ENCODE results near the gene SEMA3E.

Gene SEMA3E

DNA sequence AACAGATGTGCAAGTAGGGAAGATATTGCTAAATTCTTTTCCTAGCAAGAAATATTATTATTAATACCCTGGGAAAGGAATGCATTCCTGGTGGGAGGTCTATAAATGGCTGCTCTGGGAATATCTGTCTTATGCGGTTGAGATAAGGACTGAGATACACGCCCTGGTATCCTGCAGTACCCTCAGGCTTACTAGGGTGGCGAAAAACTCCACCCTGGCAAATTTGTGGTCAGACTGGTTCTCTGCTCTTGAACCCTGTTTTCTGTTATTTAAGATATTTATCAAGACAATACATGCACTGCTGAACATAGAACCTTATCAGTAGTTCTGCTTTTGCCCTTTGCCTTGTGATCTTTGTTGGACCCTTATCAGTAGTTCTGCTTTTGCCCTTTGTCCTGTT is 96.4 kb downstream of the SEMA3E start:
- DNase-seq, result peak; percentile 42

DNA sequence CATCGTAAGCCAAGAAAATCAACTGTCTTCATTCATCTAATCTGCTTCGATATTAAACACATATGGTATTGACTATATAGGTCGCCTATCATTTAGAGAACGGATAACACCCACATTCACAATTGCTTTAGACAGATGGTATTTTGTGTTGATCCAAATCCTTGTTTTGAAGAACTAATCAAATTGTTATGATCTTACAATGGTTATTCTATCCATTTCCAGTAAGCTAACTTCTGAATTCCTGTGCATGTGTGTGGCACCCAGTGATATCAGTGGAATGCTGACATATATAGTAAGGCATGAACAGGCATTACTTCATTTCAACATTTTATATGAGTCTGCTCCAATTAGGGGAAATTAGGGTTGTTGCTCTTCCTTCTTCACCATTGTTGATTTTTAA is 98.8 kb downstream of the SEMA3E start:
- peak; percentile 85 for DNase-seq

DNA sequence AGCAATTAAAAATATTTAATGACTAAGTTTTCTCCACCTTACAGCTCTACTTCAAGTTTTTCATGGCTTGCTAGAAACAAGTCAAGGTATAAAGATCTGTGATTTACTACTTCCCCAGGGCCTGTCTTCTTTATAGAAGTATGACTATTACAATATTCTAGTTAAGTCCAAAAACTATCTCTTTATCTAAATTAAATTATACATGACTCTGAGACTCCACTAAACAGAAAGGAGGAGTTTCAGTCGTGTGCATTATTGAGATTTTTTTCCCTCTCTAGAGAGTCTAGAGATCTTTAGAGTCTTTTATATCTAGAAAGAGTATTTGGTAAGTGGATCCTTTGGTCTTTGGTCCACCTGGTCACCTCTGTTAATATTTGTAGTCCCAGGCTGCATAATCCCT is 100.7 kb downstream of the SEMA3E start:
- DNase-seq, result no peak

DNA sequence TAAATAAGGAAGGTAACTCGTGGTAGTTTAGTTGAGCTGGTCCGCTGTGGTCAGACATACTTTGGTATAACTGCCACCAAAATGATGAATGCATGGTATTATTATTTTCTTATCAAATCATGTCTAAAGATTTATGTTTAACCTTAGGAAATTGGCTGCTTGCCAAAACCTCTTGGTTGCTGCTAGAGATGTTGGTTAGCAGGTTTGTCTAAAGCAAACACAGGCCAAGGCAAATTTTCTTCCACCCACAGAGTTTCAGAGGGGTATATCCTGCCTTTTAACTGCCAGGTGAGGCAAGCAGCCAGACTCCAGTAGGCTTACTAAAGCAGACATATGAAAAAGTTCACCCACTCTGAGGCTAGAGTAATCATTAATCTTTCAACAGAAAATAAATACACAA is 101.4 kb downstream of the SEMA3E start:
- peak; percentile 34 for DNase-seq

DNA sequence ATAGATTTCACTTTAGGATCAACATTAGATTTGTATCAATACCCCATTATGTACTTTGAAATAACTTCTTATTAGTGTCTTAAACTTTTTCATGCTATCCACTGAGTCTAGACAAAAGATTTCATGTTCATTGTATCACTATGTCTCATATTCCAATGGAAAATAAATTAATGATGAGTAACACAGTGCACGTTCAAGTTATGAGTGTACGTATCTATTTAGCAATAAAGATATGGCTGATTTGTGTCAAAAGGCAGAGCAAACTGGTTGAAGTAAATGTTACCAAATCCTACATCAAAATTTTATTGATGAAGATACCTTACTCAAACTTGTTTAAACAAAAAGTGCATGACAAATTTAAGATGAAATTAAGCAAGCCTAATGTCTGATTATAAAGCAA is 102.4 kb downstream of the SEMA3E start:
- DNase-seq, result peak; percentile 55

DNA sequence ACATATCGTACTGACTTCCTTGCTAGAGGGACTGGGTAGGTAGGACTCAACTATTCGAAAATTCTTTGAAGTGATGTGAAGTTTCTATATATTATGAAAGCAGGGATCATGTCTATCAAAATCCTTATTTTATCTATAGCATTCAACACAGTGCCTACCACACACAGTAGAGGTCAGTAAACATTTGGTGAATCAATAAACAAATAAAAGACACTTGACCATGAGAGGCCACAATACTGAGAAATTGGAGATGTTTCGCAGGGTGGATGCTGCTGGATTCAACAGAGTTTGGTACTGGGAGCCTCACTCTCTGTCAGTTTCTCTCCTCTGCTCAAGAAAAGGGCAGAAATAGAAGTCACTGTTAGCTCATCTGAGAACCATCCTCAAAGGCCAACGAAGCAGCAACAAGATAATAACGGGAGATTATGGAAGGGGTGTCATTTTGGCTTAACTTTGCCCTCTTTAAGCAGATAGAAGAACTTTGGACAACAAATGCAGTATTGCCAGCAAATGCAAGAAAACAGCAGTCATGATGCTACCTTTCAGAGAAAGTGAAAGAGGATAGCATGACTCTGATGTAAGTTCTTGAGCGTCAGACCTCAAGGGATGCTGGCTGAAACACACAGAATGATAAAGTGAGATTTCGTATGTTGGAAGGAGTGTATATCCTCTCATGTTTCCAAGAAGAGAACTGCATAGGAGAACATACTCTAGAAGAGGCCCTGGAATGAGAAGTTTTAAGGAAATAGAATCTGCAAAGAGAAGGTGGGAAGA is 107.6 kb downstream of the SEMA3E start:
- DNase-seq, result no peak

DNA sequence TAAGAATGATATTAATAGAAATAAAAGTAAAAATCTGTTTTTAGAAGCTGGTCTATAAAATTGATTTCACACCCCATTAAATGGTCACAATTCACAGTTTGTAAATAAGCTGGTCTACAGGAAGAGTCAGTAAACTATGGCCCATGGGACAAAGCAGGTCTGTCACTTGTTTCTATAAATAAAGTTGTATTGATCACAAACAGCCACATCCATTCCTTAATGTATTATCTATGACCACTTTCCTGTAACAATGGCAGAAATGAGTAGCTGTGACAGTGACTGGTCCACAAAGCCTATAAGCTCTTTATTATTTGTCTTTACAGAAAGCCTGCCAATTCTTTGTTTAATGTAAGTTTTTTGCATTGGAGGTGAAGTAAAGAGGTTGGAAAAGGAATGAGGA is 114.5 kb downstream of the SEMA3E start:
- no peak for DNase-seq

DNA sequence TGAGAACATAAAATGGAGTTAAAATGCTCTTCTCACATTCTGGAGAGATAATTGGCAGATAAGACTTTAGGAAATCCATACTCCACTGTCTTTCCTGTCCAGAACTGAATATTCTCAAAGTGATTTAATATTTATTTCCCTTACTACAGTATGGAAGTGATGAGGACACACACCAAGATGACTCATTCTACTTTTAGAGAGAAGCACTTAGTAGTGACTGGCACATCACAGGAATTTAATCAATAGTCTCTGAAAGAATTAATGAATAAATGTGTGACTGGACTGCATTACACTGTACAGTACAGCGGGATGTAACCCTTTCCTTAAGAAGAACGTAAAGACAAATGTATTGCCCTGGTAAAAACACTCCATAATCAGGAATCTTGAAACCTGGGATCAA is 116.7 kb downstream of the SEMA3E start:
- DNase-seq, result peak; percentile 25

DNA sequence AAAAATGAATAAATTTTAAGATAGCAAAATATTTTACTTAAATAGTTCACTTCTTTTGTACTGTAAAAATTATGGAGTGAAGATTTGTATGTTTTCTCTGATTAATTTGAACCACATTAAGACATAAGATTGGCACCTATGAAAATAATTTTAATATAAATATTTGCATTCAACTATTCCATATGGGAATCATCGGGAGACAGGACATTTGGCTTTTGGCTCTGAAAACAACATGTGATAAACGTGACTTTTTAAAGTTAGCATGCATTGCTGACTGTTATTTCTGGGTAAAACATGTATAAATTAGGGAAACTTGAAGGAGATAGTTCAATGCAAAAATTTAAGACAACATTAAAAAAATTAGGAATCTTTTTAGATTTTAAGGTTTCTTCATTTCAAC is 117.2 kb downstream of the SEMA3E start:
- no peak for DNase-seq

DNA sequence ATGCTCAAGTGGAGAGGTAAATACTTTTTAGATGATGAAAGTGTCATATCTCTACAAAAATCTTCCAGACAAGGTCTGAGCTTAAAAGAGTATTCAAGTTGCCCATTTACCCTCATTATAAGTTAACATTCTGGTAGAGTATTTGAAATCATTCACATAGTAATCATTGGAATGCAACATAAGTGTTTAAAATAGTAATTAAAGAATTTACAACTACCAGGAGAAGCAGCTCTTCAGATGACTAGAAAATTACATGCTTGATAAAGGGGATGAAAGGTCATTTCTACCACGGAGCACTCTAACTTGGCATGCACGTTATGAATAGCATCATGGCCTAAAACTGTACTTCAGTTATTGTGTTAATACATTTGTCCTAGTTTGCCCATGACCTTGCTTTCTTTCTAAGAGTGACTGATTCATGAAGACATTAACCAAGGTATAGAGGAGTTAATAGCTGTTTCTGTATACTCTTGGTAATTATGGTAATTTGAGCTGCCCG is 120.0 kb downstream of the SEMA3E start:
- no peak for DNase-seq

DNA sequence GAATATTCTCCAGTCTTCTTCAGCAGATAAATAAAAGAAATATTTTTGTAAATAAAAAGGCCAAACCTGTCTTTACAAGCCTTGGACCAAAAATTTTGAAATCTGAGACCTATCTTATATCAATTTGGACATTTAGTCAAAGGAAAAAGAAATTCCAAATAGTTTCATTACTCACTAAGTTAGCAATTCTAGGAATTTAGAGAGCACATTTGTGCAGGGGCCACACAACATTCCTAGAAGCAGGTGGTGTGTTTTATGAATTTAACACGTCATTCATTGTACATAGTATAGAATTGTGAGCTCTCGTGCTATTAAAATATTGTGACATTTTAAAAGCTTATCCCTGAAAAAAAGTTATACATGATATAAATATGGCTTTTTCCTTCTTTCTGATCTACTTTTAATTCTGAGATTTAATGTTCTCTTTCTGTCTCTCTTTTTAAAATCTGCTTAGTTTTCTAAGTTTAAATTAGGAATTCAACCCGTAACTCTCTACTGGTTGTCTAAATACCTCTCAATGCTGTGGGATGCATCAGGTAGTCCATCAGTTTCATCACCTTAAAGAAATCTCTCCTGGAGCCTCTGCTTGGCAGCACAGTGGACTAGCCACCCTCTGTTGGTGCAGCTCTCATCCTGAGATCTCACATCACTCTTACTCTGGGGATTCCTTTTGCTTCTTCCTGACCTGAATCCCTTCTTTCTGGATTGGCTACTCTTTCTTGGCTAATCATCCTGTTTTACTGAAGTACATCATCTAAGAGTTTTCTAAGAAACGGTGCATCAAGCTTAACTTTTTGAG is 124.5 kb downstream of the SEMA3E start:
- DNase-seq, result peak; percentile 11

DNA sequence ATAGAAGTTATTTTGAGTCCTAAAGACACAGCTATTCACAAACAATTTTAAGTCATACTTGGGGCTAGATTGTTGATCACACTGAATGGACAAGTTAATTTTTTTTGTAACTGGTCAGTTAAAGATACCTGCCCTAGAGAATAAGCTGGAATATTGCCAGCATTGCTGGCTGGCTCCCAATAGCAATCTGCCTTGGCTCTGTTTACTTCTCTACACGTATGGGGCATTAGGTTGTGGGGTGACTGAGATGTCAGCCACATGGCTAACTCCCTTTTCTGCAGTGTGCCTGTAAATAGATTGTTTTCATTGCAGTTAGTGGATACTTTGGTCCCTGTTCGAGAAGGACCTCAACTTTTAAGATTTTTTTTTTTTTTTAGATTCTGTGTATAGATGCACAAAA is 128.2 kb downstream of the SEMA3E start:
- no peak for DNase-seq

DNA sequence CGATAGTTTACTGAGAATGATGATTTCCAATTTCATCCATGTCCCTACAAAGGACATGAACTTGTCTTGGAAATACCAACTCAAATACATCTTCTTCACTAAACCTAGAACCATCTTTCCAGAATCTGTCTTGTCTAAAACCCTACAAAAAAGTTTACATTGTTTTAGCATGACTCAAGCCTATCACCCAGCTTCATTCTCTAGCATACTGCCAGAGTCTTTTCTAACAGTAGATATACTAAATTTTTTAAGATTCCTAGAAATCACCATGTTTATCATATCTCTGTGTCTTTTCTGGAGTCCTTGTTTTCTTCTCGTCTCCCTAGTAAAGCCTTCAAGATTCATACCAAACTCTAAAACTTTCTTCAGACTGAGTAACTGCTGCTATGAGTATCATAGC is 129.7 kb downstream of the SEMA3E start:
- peak; percentile 18 for DNase-seq

DNA sequence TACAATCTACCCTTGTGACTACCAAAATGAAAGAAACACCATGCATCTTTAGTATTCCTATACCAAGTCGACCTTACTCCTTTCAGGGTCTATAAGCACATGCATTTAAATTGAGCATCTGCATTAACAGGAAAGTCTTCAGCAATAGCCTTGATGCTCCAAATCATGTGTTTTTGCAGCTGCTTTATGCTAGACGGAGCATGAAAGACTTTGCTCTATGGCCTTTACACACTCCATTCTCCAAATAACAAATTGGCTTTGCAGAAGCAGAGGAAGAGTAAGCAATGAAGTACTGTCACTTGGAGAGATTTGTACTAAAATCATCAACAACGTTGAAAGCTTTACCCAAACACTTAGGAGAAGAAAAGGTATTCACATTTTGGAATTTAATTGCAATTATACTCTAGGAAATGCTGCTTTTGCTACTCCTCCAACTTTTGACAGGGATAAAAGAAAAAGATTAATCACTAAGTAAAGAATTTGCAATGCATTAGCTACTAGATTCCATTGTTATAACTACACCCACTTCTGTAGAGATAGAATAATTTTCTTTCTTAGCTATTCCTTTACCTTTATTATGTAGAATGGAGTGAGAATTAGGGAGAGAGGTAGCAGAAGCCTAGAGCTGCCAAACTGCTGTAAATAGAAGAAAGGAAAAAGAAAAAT is 131.8 kb downstream of the SEMA3E start:
- no peak for DNase-seq

DNA sequence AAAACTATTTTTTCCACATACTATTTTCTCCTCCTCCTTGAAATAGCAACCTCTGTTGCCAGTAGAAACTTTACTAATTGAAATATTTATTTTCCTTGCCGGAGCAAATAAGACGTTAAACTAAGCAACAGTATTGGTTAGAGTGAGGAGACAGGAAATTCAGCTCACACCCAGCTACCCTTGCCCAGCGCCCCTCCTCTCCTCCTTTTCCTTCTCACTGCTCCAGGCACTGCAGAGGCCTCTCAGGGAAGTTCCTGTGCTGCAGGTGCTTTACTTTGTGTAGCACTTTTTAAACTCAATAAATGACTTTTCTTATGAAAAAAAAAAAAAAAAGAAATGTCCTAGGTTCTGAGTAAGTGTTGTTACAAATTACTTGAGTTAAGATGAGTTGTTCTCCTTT is 134.0 kb downstream of the SEMA3E start:
- no peak for DNase-seq

DNA sequence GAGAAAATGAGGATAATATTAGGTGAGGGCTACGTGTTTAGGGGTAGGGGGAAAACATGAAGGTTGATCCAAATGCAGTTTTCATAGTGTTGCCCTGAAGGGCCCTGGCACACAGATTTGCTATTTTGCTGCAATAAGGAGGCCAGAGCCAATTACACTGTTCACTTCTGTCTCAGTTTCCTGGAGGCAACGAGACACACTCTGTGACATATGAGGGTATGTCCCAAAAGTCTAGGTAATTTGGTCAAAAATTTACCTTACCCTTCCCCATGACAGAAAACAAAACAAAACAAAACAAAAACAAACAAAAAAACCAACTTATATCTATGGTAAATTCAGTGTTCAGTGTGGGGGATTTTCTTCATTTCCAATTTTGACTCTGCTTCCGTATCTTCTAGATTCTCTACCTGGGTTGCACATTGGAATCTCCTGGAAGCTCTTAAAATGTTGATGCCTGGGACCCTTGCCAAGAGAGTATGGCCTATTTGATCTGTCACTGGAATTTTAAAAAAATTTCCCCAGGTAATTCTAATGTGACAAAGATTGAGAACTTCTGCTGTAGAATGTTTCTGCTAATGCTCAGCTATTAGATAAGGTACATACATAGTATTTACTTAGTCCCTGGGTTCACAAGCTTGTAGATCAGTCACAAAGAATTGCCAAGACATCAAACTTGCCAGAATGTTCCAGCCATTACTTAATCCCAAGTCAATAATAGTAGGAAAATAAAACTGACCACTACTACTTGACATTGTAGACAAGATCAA is 139.5 kb downstream of the SEMA3E start:
- DNase-seq, result no peak

DNA sequence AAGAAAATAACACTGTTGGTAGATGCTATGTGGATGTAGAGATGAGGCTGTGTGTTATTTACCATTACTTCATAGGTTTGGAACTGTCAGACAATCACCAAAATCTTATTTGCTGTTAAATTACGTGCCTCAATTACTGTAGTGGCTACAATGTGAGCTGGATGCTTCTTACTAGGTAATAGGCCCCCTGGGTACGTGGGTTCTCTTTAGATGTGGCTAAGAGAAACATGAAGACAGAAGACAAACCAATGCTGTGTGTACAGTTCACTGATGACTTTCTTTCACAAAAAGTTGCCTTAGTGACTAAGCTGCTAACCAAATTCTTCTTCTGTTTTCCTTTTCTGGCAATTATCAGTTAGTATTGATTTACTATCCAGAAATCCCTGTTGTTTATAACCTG is 144.6 kb downstream of the SEMA3E start:
- DNase-seq, result no peak

DNA sequence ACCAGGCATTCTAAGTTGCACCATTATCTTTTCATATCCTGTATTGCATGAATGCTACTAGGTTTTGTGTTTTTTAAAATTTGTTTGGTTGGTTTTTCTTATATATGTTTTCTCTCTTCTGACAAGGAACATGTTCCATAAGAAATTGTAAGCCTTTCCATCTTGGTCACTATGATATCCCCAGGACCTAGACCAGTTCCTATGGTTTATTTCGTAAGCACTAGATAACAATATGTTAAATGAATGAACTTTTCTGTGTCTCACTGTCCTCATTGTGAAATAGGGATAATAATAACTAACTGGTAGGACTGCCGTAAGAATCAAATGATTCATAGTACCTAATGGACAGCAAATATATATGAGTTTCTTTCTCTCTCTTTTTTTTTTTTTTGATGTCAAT is 146.3 kb downstream of the SEMA3E start:
- no peak for DNase-seq

DNA sequence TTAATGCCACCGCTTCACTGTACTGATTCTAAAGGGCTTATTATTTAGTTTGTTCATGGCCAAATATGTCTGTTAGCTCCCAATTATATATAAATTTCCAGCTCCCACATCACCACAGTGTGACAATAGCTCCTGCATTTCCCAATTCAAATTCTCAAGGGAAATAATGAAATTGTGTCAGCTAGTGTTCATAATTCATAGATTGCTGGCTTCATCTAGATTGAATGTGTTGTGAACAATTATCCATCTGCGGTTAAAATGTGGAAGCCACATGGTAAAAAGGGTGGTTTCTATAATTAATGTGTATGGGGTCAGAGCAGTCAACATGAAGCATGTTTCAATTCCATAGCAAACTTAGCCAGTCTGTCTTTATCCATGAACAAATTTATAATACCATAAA is 154.3 kb downstream of the SEMA3E start:
- peak; percentile 5 for DNase-seq

DNA sequence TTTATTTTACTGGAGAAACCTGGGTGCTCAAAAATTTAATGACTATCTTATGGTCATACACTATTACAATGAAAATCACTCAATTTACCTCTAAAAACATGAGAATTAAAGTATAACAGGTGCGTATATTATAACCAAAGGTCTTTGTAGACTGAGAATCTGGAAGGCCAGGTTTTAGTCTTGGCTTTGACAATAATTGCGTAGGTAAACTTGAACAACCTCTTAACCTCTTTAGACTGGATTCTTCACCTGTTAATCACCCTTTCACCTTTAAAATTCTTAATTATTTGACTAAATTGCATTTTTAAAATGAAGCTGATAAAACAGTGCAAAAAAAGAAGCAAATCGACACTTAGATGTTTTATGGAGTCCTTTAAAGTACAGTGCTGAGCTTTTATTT is 156.1 kb downstream of the SEMA3E start:
- no peak for DNase-seq

DNA sequence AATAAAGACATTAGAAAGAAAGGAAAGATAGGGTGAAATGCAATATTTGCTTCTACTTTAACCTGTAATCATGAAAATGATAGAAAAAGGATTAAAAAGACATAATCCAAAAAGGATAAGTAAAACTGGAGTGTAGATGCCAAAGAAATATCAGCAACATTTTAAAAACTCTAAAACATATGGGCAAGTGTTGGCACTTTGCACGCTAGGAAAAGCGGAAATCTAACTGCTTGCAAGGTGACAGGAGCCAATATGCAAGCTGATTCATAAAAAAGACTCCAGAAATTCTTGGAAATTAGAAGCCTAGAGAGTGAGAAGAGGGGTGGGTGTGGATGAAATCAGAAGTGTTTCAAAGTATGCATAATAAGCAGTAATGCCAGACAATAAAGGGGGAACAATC is 161.1 kb downstream of the SEMA3E start:
- no peak for DNase-seq

DNA sequence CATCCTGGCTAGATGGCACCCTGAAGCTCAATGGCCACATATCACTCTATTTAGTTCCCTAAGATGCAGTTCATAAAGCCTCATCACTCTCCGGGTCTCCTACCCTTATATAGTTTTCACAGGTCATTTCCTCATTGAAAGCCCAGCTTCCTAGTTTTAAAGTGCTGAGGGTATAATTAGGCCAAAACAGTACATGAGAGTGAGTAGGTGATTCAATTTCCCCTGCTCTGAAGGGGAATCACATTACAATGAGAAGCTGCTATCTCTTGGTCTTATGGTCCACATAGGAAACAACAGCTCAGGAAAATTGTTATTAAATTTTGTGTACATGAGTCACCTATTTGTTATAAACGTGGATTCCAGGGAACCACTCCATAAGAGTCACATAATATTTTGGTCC is 162.0 kb downstream of the SEMA3E start:
- DNase-seq, result no peak

DNA sequence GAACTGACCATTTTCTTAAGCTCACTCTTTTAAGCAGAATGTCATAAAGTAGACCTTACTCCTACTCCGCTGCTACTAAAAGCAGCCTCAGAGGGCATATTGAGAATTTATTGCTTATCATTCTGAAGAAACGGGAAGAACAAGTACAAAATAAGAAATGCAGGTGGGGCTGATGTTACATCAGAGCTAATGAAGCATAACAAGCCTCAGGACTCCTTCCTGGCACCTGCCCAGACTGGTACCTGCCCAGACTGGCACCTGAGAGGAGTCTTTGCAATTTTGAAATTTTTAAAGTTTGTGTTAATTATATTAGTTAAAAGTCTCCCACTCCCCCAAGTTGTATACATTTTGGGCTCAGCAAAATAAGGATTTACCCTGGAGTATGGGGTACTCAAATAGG is 162.4 kb downstream of the SEMA3E start:
- no peak for DNase-seq
